ENCODE data around the gene TRPM2.

The TRPM2 gene

GRCh38 chr21:44397431-44398031 is 44.1 kb downstream of the TRPM2 start:
- Histone ChIP-seq H4K20me1 (ENCODE audit: insufficient read depth, low read length) (no peaks in the 10 kb centered on the region), H3K4me3 (ENCODE audit: low read length) (no peak overlapping the region), H3K79me2 (ENCODE audit: low read length) (no peaks in the 10 kb centered on the region), H3K4me1 (ENCODE audit: low read length) (no peaks in the 10 kb centered on the region), H3K9ac (ENCODE audit: low read length) (no peak overlapping the region), H3K4me2 (ENCODE audit: low read length) (no peak overlapping the region), H3K36me3 (replicated peaks; ENCODE audit: low read depth, low read length) (peaks cover 7% of the 10 kb centered on the region), H3K27me3 (ENCODE audit: low read depth, low read length) (no peaks in the 10 kb centered on the region), H3K9me3 (ENCODE audit: insufficient read depth, low read length) (no peaks in the 10 kb centered on the region), H2AFZ (ENCODE audit: low read depth, low read length) (no peak overlapping the region), H3K27ac (ENCODE audit: low read length) (no peak overlapping the region)
- TF ChIP-seq CTCF (IDR thresholded peaks at IDR 0.05; ENCODE audit: low read depth, low read length): no peak
- no peak for TF ChIP-seq EZH2phosphoT487 (IDR thresholded peaks at IDR 0.05; ENCODE audit: low read depth)

- no peak overlapping the region for H3K9ac ChIP-seq (ENCODE audit: low read length)
- no peaks in the 10 kb centered on the region for H3K27me3 ChIP-seq (ENCODE audit: low read depth, low read length)
- H3K79me2 ChIP-seq (ENCODE audit: low read length): no peaks in the 10 kb centered on the region
- no peaks in the 10 kb centered on the region for H4K20me1 ChIP-seq (ENCODE audit: insufficient read depth, low read length)
- no peak overlapping the region for H3K4me2 ChIP-seq (ENCODE audit: low read length)
- no peaks in the 10 kb centered on the region for H3K4me1 ChIP-seq (ENCODE audit: low read length)
- H2AFZ ChIP-seq (ENCODE audit: low read depth, low read length): no peak overlapping the region
- H3K9me3 ChIP-seq (ENCODE audit: insufficient read depth, low read length): no peaks in the 10 kb centered on the region
- H3K36me3 ChIP-seq (replicated peaks; ENCODE audit: low read depth, low read length): peaks cover 13% of the 10 kb centered on the region
- H3K27ac ChIP-seq (ENCODE audit: low read length): no peak overlapping the region
- no peak overlapping the region for H3K4me3 ChIP-seq (ENCODE audit: low read length)
- TF ChIP-seq EZH2phosphoT487 (IDR thresholded peaks at IDR 0.05; ENCODE audit: low read depth) (no peak), CTCF (IDR thresholded peaks at IDR 0.05; ENCODE audit: low read depth, low read length) (no peak)
Measured at GRCh38 chr21:44398499-44398898, 45.1 kb downstream of the TRPM2 start.

GRCh38 chr21:44399151-44399954 is 45.9 kb downstream of the TRPM2 start:
- no peak overlapping the region for H2AFZ ChIP-seq (ENCODE audit: low read depth, low read length)

More at GRCh38 chr21:44399151-44399954, 45.9 kb downstream of the TRPM2 start:
- TF ChIP-seq EZH2phosphoT487 (IDR thresholded peaks at IDR 0.05; ENCODE audit: low read depth) (no peak), CTCF (IDR thresholded peaks at IDR 0.05; ENCODE audit: low read depth, low read length) (no peak)
- peaks cover 21% of the 10 kb centered on the region for H3K36me3 ChIP-seq (replicated peaks; ENCODE audit: low read depth, low read length)
- H3K9ac ChIP-seq (ENCODE audit: low read length): no peak overlapping the region
- no peak overlapping the region for H3K27ac ChIP-seq (ENCODE audit: low read length)
- no peaks in the 10 kb centered on the region for H3K9me3 ChIP-seq (ENCODE audit: insufficient read depth, low read length)
- H4K20me1 ChIP-seq (ENCODE audit: insufficient read depth, low read length): no peaks in the 10 kb centered on the region
- H3K4me1 ChIP-seq (ENCODE audit: low read length): no peaks in the 10 kb centered on the region
- H3K4me2 ChIP-seq (ENCODE audit: low read length): no peak overlapping the region
- no peak overlapping the region for H3K4me3 ChIP-seq (ENCODE audit: low read length)
- H3K27me3 ChIP-seq (ENCODE audit: low read depth, low read length): no peaks in the 10 kb centered on the region
- H3K79me2 ChIP-seq (ENCODE audit: low read length): no peaks in the 10 kb centered on the region

Measured in OCI-LY3 (cell line).